GM23338 (cell line): ENCODE results near the gene DOCK2. TPM values are rescaled to one million over a fixed set of nuclear protein-coding genes. Genes with fewer than 3 reads are reported as not detected.

Experiments used
- ATAC-seq: fragments of 200-7000 bp; cut with Tn5 transposase; 3 replicates; pipeline ENCODE4 v1.9.1; 2020
- DNase-seq: peaks from one replicate; pipeline ENCODE4 v3.0.0-alpha.2; 2015; ENCODE audit warnings: low spot score
- H2AFZ ChIP-seq: fragments of 200-600 bp; sonication (generic); 2 replicates; pipeline ENCODE4 v1.8.0; 2016; ENCODE audit warnings: antibody characterized with exemption, mild to moderate bottlenecking, moderate library complexity
- H3F3A ChIP-seq: fragments of 200-600 bp; sonication (generic); replicated peaks from 2 replicates; pipeline ENCODE4 v1.8.0; 2017; ENCODE audit warnings: antibody characterized with exemption, mixed run types, low read depth
- H3K27ac ChIP-seq: fragments of 200-600 bp; sonication (generic); 2 replicates; pipeline ENCODE4 v1.6.1; 2016; ENCODE audit warnings: low read depth
- H3K27me3 ChIP-seq: fragments of 200-600 bp; sonication (generic); 2 replicates; pipeline ENCODE4 v1.8.0; 2016; ENCODE audit warnings: mild to moderate bottlenecking, mixed run types, moderate library complexity; ENCODE audit not compliant: insufficient read depth
- H3K36me3 ChIP-seq: fragments of 200-600 bp; sonication (generic); 2 replicates; pipeline ENCODE4 v1.8.0; 2016; ENCODE audit warnings: mild to moderate bottlenecking; ENCODE audit not compliant: insufficient read depth
- H3K4me1 ChIP-seq: fragments of 200-600 bp; sonication (generic); 2 replicates; pipeline ENCODE4 v1.8.0; 2016; ENCODE audit warnings: mild to moderate bottlenecking, moderate library complexity; ENCODE audit not compliant: insufficient read depth
- H3K4me2 ChIP-seq: fragments of 200-600 bp; sonication (generic); 2 replicates; pipeline ENCODE4 v1.7.1; 2017; ENCODE audit warnings: mixed run types
- H3K4me3 ChIP-seq: fragments of 200-600 bp; sonication (generic); 2 replicates; pipeline ENCODE4 v1.6.1; 2016; ENCODE audit warnings: mixed run types
- H3K79me2 ChIP-seq: fragments of 200-600 bp; sonication (generic); replicated peaks from 2 replicates; pipeline ENCODE4 v1.8.0; 2017; ENCODE audit warnings: mild to moderate bottlenecking; ENCODE audit not compliant: insufficient read depth
- H3K9me2 ChIP-seq: fragments of 200-600 bp; sonication (generic); 2 replicates; pipeline ENCODE4 v1.8.0; 2017; ENCODE audit not compliant: insufficient read depth
- H4K20me1 ChIP-seq: fragments of 200-600 bp; sonication (generic); replicated peaks from 2 replicates; pipeline ENCODE4 v1.8.0; 2017; ENCODE audit warnings: mild to moderate bottlenecking; ENCODE audit not compliant: insufficient read depth
- H3K27ac Mint-ChIP-seq: 2 replicates; pipeline ENCODE4 v1.8.0; 2020; ENCODE audit warnings: inconsistent platforms, mild to moderate bottlenecking, moderate library complexity, mixed read lengths
- H3K27me3 Mint-ChIP-seq: 3 replicates; pipeline ENCODE4 v1.8.0; 2022; ENCODE audit warnings: low read depth, mild to moderate bottlenecking, moderate library complexity, mixed read lengths, inconsistent platforms; ENCODE audit not compliant: insufficient read depth, poor library complexity
- H3K36me3 Mint-ChIP-seq: 3 replicates; pipeline ENCODE4 v1.8.0; 2021; ENCODE audit warnings: low read depth, mild to moderate bottlenecking, inconsistent platforms, moderate library complexity, mixed read lengths
- H3K4me1 Mint-ChIP-seq: 3 replicates; pipeline ENCODE4 v1.8.0; 2020; ENCODE audit warnings: mild to moderate bottlenecking, inconsistent platforms, mixed read lengths
- H3K4me3 Mint-ChIP-seq: 3 replicates; pipeline ENCODE4 v1.8.0; 2021; ENCODE audit warnings: moderate library complexity, mild to moderate bottlenecking, inconsistent platforms, mixed read lengths
- H3K9me3 Mint-ChIP-seq: 3 replicates; pipeline ENCODE4 v1.8.0; 2020; ENCODE audit warnings: moderate library complexity, mild to moderate bottlenecking, inconsistent platforms, mixed read lengths
- CREB1 ChIP-seq: fragments of 250-450 bp; sonication (Bioruptor Pico); IDR thresholded peaks from 2 replicates; pipeline ENCODE4 v1.5.0; 2020; ENCODE audit warnings: low read depth, mild to moderate bottlenecking, moderate library complexity
- CTCF ChIP-seq, 2 experiments: fragments of 200-600 bp in 1 of 2; sonication (generic) in 1 of 2; conservative IDR thresholded peaks; 2 replicates each; pipeline versions ENCODE4 v1.5.1 to v1.6.1; 2016 to 2017; ENCODE audit warnings: antibody characterized with exemption in 2 of 2, low read depth in 2 of 2, mild to moderate bottlenecking in 2 of 2, moderate library complexity in 1 of 2
- ETS1 ChIP-seq: IDR thresholded peaks from 2 replicates; pipeline ENCODE4 v1.6.1; 2016; ENCODE audit warnings: antibody characterized with exemption
- EZH2 ChIP-seq: fragments of 200-600 bp; sonication (generic); IDR thresholded peaks from one replicate; pipeline ENCODE4 v1.8.0; 2017; ENCODE audit warnings: antibody characterized with exemption, mild to moderate bottlenecking, low read depth; ENCODE audit not compliant: unreplicated experiment
- EZH2phosphoT487 ChIP-seq: fragments of 200-600 bp; sonication (generic); IDR thresholded peaks from one replicate; pipeline ENCODE4 v1.8.1; 2018; ENCODE audit warnings: antibody characterized with exemption; ENCODE audit not compliant: unreplicated experiment
- JUNB ChIP-seq: IDR thresholded peaks from one replicate; pipeline ENCODE4 v1.6.1; 2016; ENCODE audit warnings: antibody characterized with exemption; ENCODE audit not compliant: unreplicated experiment
- NANOG ChIP-seq: IDR thresholded peaks from 2 replicates; pipeline ENCODE4 v1.6.1; 2016; ENCODE audit warnings: antibody characterized with exemption, borderline replicate concordance
- POLR2AphosphoS5 ChIP-seq: IDR thresholded peaks from 2 replicates; pipeline ENCODE4 v1.6.1; 2016; ENCODE audit warnings: antibody characterized with exemption, low read depth
- REST ChIP-seq: IDR thresholded peaks from one replicate; pipeline ENCODE4 v1.6.1; 2018; ENCODE audit warnings: antibody characterized with exemption; ENCODE audit not compliant: unreplicated experiment
- STAT1 ChIP-seq: IDR thresholded peaks from one replicate; pipeline ENCODE4 v1.6.1; 2016; ENCODE audit warnings: antibody characterized with exemption; ENCODE audit not compliant: unreplicated experiment
- ZNF114 ChIP-seq: fragments of 250-450 bp; sonication (Bioruptor Pico); IDR thresholded peaks from 2 replicates; pipeline ENCODE4 v1.5.0; 2020; ENCODE audit warnings: mild to moderate bottlenecking, moderate library complexity
- ZNF331 ChIP-seq: fragments of 250-450 bp; sonication (Bioruptor Pico); IDR thresholded peaks from 2 replicates; pipeline ENCODE4 v1.5.0; 2020; ENCODE audit warnings: low read depth, mild to moderate bottlenecking, moderate library complexity
- ZNF462 ChIP-seq: fragments of 250-450 bp; sonication (Bioruptor Pico); IDR thresholded peaks from 2 replicates; pipeline ENCODE4 v1.5.0; 2020; ENCODE audit warnings: mild to moderate bottlenecking, moderate library complexity
- polyA plus RNA-seq: library from polyadenylated mRNA; unstranded; fragments of >200 nt; fragmentation: Nextera tagmentation; extraction: Ambion mirVana; gene quantifications from 2 replicates; pipeline ENCODE4 v1.2.1, GENCODE V29; 2016
- total RNA-seq: library from RNA; depleted of rRNA; stranded (reverse); fragments of >200 nt; shearing (Covaris generic); gene quantifications from 2 replicates; pipeline ENCODE4 v1.2.3, GENCODE V29; 2014

Gene DOCK2
- total and polyA plus RNA-seq, 2 experiments from 2014 or later = 3.7 to 9.4 TPM

GRCh38 chr5:170112876-170113521 is 475.9 kb downstream of the DOCK2 start:
- Histone ChIP-seq H3K4me2 (0 out of 2 replicates have a peak overlapping the region, but pooled peaks have one; percentile 38), H3K36me3 (no peaks in the 10 kb centered on the region), H3K27ac (no peak overlapping the region), H3F3A (no peaks in the 10 kb centered on the region), H3K79me2 (no peaks in the 10 kb centered on the region), H2AFZ (peak overlapping the region; percentile 80), H4K20me1 (no peaks in the 10 kb centered on the region), H3K9me2 (peaks cover 11% of the 10 kb centered on the region; the same call in 1 of the 2 replicates), H3K4me3 (no peak overlapping the region), H3K27me3 (no peaks in the 10 kb centered on the region), H3K4me1 (peaks cover 12% of the 10 kb centered on the region)
- Mint-ChIP-seq H3K9me3 (peaks cover 21% of the 10 kb centered on the region), H3K4me3 (no peak overlapping the region), H3K4me1 (peaks cover 20% of the 10 kb centered on the region), H3K27me3 (peaks cover 10% of the 10 kb centered on the region), H3K36me3 (peaks cover 13% of the 10 kb centered on the region), H3K27ac (no peak overlapping the region)
- no peak for TF ChIP-seq NANOG
- TF ChIP-seq REST = no peak
- no peak for TF ChIP-seq EZH2
- TF ChIP-seq JUNB = no peak
- no peak for TF ChIP-seq CREB1 (CRISPR knock-in tag)
- TF ChIP-seq ZNF331 (CRISPR knock-in tag) = no peak
- TF ChIP-seq EZH2phosphoT487 = no peak
- no peak for TF ChIP-seq ZNF462 (CRISPR knock-in tag)
- no peak for TF ChIP-seq STAT1
- no peak for TF ChIP-seq CTCF (conservative IDR thresholded peaks at IDR 0.05; ENCODE audit: low read depth in 2 of 2)
- TF ChIP-seq POLR2AphosphoS5 = no peak
- TF ChIP-seq ETS1 = no peak
- no peak for TF ChIP-seq ZNF114
- peak; percentile 40 for DNase-seq
- peak; percentile 92 for ATAC-seq
